Measurements from ENCODE around the gene SLC6A13.

SLC6A13 gene

GRCh38 chr12:214003-214741, 48.5 kb downstream of the SLC6A13 start, which contains the start of gene SLC6A12:
SLC6A12 (minus strand) TSS chr12:214157; CDS start chr12:209986, 4,171 bp downstream.
- DNase-seq (ENCODE audit: low spot score), result no peak

GRCh38 chr12:213527-213932, 49.1 kb downstream of the SLC6A13 start:
- no peak for DNase-seq (ENCODE audit: low spot score)

GRCh38 chr12:212715-213526, 49.7 kb downstream of the SLC6A13 start:
- no peak for DNase-seq (ENCODE audit: low spot score)

GRCh38 chr12:212415-212714, 50.3 kb downstream of the SLC6A13 start:
- no peak for DNase-seq (ENCODE audit: low spot score)

- DNase-seq (ENCODE audit: low spot score), result no peak
Observed at GRCh38 chr12:211639-212414, 50.8 kb downstream of the SLC6A13 start.

- no peak for DNase-seq (ENCODE audit: low spot score)
Observed at GRCh38 chr12:211142-211465, 51.5 kb downstream of the SLC6A13 start.

GRCh38 chr12:210277-211141, 52.1 kb downstream of the SLC6A13 start:
- DNase-seq (ENCODE audit: low spot score), result no peak

- DNase-seq (ENCODE audit: low spot score), result no peak
Observed at GRCh38 chr12:209851-210250, 52.8 kb downstream of the SLC6A13 start.

- DNase-seq (ENCODE audit: low spot score), result no peak
Observed at GRCh38 chr12:209246-209645, 53.4 kb downstream of the SLC6A13 start.

GRCh38 chr12:208813-209212, 53.8 kb downstream of the SLC6A13 start:
- DNase-seq (ENCODE audit: low spot score), result no peak

GRCh38 chr12:207804-208203, 54.8 kb downstream of the SLC6A13 start:
- DNase-seq (ENCODE audit: low spot score), result no peak

GRCh38 chr12:206746-207440, 55.7 kb downstream of the SLC6A13 start:
- no peak for DNase-seq (ENCODE audit: low spot score)

GRCh38 chr12:205026-205425, 57.6 kb downstream of the SLC6A13 start:
- no peak for DNase-seq (ENCODE audit: low spot score)

- DNase-seq (ENCODE audit: low spot score), result no peak
Observed at GRCh38 chr12:204261-204678, 58.4 kb downstream of the SLC6A13 start.

- no peak for DNase-seq (ENCODE audit: low spot score)
Observed at GRCh38 chr12:203462-204260, 59.0 kb downstream of the SLC6A13 start.

- no peak for DNase-seq (ENCODE audit: low spot score)
Observed at GRCh38 chr12:203074-203461, 59.6 kb downstream of the SLC6A13 start.

- no peak for DNase-seq (ENCODE audit: low spot score)
Observed at GRCh38 chr12:202081-202731, 60.4 kb downstream of the SLC6A13 start.

- DNase-seq (ENCODE audit: low spot score), result no peak
Observed at GRCh38 chr12:201361-201760, 61.3 kb downstream of the SLC6A13 start.

GRCh38 chr12:198705-199104, 63.9 kb downstream of the SLC6A13 start:
- no peak for DNase-seq (ENCODE audit: low spot score)
